Gastrocnemius medialis (tissue), 4 donors: ENCODE results near the gene SASH1.
A peak's percentile ranks its signal among the peaks of the same experiment; 100 is the strongest.

Source experiments
- CTCF ChIP-seq, 5 experiments: fragments of 450-650 bp in 3 of 5; fragments of 200-600 bp in 2 of 5; sonication (generic) in 2 of 5; IDR thresholded peaks in 4 of 5; conservative IDR thresholded peaks in 1 of 5; 1 replicate in 4 of 5; 2 replicates in 1 of 5; pipeline ENCODE4 v1.5.1; 2016 to 2019; ENCODE audit warnings: antibody characterized with exemption in 5 of 5, mild to moderate bottlenecking in 3 of 5, moderate library complexity in 3 of 5
- POLR2A ChIP-seq, 2 donors: fragments of 450-650 bp; IDR thresholded peaks; one replicate each; pipeline ENCODE4 v1.6.1; 2017; ENCODE audit warnings: antibody characterized with exemption in 2 of 2, mild to moderate bottlenecking in 2 of 2, moderate library complexity in 2 of 2

- no peak for TF ChIP-seq CTCF (IDR thresholded peaks at IDR 0.05 in 4 of 5, conservative IDR thresholded peaks at IDR 0.05 in 1 of 5)
- TF ChIP-seq POLR2A (IDR thresholded peaks at IDR 0.05) = peak; percentile 44 to 67
Observed at GRCh38 chr6:148342350-148343046, at the start of gene SASH1.
